ENCODE measurements around the gene TEX22. TPM values are rescaled to one million over a fixed set of nuclear protein-coding genes. Genes with fewer than 3 reads are reported as not detected.

TEX22 gene
- total RNA-seq, 4 donors from 2014 or later = 0.41 TPM; not detected in 3

DNA sequence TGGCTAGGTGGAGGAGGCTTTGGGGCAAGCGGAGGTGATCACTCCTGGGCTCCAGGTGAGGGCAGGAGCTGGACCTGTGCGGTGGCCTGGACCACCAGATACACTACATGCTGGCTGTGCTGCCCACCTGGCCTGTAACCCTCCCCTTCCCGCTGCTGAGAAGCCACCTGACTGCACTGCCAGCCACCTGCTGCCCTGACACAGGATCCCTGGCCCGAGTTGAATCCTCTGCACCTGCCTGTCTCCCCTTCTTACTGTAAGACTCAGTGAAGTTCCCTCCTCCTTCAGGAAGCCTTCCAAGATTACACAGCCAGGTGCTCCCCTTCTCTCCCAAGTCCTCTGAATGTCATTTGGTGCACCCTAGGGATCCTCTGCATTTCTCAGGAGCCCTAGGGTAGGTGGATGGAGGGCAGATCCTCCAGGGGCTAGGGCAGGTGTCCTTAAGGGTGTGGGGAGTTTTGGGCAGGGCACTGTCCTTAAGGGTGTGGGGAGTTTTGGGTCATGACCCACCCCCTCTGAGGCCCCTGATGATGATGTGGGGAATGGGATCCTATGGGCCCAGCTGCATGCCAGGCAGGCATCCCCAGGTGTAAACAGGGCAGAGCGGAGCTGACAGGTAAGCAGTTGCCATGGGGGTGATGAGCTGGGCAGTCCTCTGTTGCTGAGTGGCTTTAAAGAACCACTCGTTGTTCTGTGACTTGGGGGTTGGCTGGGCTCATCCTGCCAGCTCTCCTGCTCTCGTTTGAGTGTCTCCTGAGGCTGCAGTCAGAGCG, 14.6 kb downstream of the TEX22 start:
- H3K36me3 ChIP-seq = no peaks in the 10 kb centered on the region
- no peak overlapping the region for H3K27ac ChIP-seq
- H3K4me3 ChIP-seq = no peak overlapping the region
- intact Hi-C loops (cut with DNase I; ENCODE audit: low total_unique reads) = no loop called here
- H3K27me3 ChIP-seq = peaks cover 51% of the 10 kb centered on the region
- TF ChIP-seq, protein P1, sequence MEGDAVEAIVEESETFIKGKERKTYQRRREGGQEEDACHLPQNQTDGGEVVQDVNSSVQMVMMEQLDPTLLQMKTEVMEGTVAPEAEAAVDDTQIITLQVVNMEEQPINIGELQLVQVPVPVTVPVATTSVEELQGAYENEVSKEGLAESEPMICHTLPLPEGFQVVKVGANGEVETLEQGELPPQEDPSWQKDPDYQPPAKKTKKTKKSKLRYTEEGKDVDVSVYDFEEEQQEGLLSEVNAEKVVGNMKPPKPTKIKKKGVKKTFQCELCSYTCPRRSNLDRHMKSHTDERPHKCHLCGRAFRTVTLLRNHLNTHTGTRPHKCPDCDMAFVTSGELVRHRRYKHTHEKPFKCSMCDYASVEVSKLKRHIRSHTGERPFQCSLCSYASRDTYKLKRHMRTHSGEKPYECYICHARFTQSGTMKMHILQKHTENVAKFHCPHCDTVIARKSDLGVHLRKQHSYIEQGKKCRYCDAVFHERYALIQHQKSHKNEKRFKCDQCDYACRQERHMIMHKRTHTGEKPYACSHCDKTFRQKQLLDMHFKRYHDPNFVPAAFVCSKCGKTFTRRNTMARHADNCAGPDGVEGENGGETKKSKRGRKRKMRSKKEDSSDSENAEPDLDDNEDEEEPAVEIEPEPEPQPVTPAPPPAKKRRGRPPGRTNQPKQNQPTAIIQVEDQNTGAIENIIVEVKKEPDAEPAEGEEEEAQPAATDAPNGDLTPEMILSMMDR (IDR thresholded peaks at IDR 0.05) = no peak
- TF ChIP-seq EP300 (IDR thresholded peaks at IDR 0.05; ENCODE audit: low read depth) (no peak), POLR2A (IDR thresholded peaks at IDR 0.05) (no peak), POLR2AphosphoS5 (IDR thresholded peaks at IDR 0.05) (no peak)
- DNase-seq = no peak
- in situ Hi-C loops (cut with MboI; ENCODE audit: low pct_ligation_motif_present in 1 of 4, low pct_unique_long_range_greater_than_20kb in 1 of 4, low sequenced_read_pairs in 3 of 4) = no loop called here
- H3K9me3 ChIP-seq = no peaks in the 10 kb centered on the region
- H3K4me1 ChIP-seq = peaks cover 9 to 23% (median 18%) of the 10 kb centered on the region in 4 donors
- 81% methylated on average over 8 of the region's 8 CpGs; no CpG with 5 or more reads in 1 of the 2 donors for WGBS, 2 donors (ENCODE audit: low coverage in 1 of 2)

DNA sequence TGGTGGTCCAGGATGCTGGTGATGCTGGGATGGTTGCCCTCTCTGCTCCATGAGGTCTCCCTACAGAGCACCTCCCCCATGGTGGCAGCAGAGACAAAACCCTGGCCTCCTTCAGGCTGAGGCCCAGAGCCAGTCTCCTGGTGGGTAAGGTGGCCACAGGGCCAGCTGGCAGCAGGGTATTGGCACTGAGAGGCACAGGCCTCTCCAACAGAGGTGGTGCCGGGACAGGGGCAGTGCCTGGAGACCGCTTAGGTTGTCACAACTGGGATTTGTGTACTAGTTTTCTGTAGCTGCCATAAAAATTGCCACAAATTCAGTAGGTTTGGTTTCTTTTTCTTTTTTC, 15.2 kb downstream of the TEX22 start:
- in situ Hi-C loops (cut with MboI; ENCODE audit: low pct_ligation_motif_present in 1 of 4, low pct_unique_long_range_greater_than_20kb in 1 of 4, low sequenced_read_pairs in 3 of 4) = no loop called here
- no peak for DNase-seq

DNA sequence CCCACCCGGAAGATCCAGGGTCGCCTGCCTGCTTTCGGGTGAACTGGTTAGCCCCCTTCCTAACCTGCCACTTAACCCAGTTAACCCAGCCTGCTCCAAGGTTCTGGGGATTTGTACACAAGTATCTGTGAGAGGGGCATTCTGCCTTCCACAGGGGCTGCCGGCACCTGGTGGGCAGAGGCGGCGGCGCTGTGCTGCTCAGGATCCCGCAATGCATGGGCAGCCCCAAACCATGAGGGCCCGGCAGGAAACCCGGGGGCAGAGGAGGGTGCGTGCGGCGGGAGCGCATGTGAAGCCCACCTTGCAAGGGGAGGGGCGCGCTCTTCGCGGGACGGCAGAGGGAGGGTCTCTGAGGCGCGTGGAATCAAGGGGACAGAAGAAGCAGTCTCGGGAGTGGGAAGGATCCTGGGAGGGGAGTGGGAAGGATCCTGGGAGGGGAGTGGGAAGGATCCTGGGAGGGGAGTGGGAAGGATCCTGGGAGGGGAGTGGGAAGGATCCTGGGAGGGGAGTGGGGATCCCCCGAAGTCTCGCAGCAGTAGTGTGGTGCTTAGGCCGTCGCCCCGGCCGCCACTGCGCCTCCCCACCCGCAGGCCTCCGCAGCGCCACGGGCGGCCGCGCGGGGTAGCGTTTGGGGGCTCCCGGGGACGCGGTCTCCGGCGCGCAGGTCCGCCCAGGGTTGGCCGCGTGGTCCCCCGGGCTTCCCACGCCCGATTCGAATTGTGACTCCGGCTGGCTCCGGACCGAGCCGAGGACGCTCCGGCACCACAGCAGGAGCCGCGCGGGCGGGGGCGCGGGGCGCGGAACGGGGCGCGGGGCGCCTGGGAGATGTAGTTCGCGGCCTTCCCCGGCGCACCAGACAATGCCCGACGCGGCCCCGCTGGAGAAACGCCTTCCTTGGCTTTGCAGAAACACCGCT, 16.4 kb downstream of the TEX22 start:
- Histone ChIP-seq H3K4me1 (peaks cover 16 to 36% (median 30%) of the 10 kb centered on the region in 4 donors), H3K27ac (peak overlapping the region; percentile 63 to 83 (median 74)), H3K36me3 (no peaks in the 10 kb centered on the region), H3K27me3 (peaks cover 43% of the 10 kb centered on the region), H3K9me3 (no peaks in the 10 kb centered on the region), H3K4me3 (peak overlapping the region; percentile 39 to 65 (median 56))
- 6% methylated on average over 42 of the region's 79 CpGs; no CpG with 5 or more reads in 1 of the 2 donors for WGBS, 2 donors (ENCODE audit: low coverage in 1 of 2)
- in situ Hi-C loops (cut with MboI; ENCODE audit: low pct_ligation_motif_present in 1 of 4, low pct_unique_long_range_greater_than_20kb in 1 of 4, low sequenced_read_pairs in 3 of 4) (no loop called here), intact Hi-C loops (cut with DNase I; ENCODE audit: low total_unique reads) (no loop called here)
- peak in 1 of 3 donors; percentile 29 for TF ChIP-seq POLR2AphosphoS5 (IDR thresholded peaks at IDR 0.05)
- TF ChIP-seq EP300 (IDR thresholded peaks at IDR 0.05; ENCODE audit: low read depth) = no peak
- TF ChIP-seq, protein P1 (IDR thresholded peaks at IDR 0.05) = peak; percentile 24 to 83 (median 78)
- DNase-seq = peak; percentile 73

More for the DNA sequence above, 15.2 kb downstream of the TEX22 start:
- Histone ChIP-seq H3K27me3 (peaks cover 51% of the 10 kb centered on the region), H3K27ac (no peak overlapping the region), H3K4me1 (peaks cover 9 to 27% (median 22%) of the 10 kb centered on the region in 4 donors), H3K9me3 (no peaks in the 10 kb centered on the region), H3K4me3 (no peak overlapping the region), H3K36me3 (no peaks in the 10 kb centered on the region)
- TF ChIP-seq POLR2AphosphoS5 (IDR thresholded peaks at IDR 0.05) = no peak
- no peak for TF ChIP-seq POLR2A (IDR thresholded peaks at IDR 0.05)
- TF ChIP-seq, protein P1 (IDR thresholded peaks at IDR 0.05) = no peak
- no peak for TF ChIP-seq EP300 (IDR thresholded peaks at IDR 0.05; ENCODE audit: low read depth)
- WGBS, 2 donors (ENCODE audit: low coverage in 1 of 2) = 93% methylated on average over 2 of the region's 2 CpGs; no CpG with 5 or more reads in 1 of the 2 donors
- intact Hi-C loops (cut with DNase I; ENCODE audit: low total_unique reads) = no loop called here
